SIG-M5 treated with dmso at 0.1 percent for 504 hours (cell line): ENCODE data around the gene ACTG1.

Experiments
- DNase-seq: peaks from one replicate; lab custom pipeline; 2025; ENCODE audit not compliant: unreplicated experiment; lab: John Stamatoyannopoulos, UW

Gene ACTG1

GRCh38 chr17:81466564-81467472, 45.8 kb downstream of the ACTG1 start:
- DNase-seq = no peak

GRCh38 chr17:81465910-81466309, 46.7 kb downstream of the ACTG1 start:
- no peak for DNase-seq

GRCh38 chr17:81464586-81464985, 48.0 kb downstream of the ACTG1 start:
- DNase-seq = no peak

GRCh38 chr17:81463506-81463905, 49.1 kb downstream of the ACTG1 start:
- DNase-seq = no peak

- no peak for DNase-seq
Observed at GRCh38 chr17:81462506-81463125, 50.0 kb downstream of the ACTG1 start.

GRCh38 chr17:81461607-81462500, 50.7 kb downstream of the ACTG1 start:
- DNase-seq = no peak

GRCh38 chr17:81460856-81461460, 51.6 kb downstream of the ACTG1 start:
- peak; percentile 26 for DNase-seq
